Erythroblast (primary cell): ENCODE measurements around the gene MT1E.

Experiments used
- GATA1 ChIP-seq: IDR thresholded peaks from 2 replicates; pipeline ENCODE4 v1.6.1; 2011; ENCODE audit warnings: low read depth, mild to moderate bottlenecking, control low read depth, low read length, moderate library complexity
- POLR2A ChIP-seq: IDR thresholded peaks from 2 replicates; pipeline ENCODE4 v1.6.1; 2011; ENCODE audit warnings: mild to moderate bottlenecking, low read length

DNA sequence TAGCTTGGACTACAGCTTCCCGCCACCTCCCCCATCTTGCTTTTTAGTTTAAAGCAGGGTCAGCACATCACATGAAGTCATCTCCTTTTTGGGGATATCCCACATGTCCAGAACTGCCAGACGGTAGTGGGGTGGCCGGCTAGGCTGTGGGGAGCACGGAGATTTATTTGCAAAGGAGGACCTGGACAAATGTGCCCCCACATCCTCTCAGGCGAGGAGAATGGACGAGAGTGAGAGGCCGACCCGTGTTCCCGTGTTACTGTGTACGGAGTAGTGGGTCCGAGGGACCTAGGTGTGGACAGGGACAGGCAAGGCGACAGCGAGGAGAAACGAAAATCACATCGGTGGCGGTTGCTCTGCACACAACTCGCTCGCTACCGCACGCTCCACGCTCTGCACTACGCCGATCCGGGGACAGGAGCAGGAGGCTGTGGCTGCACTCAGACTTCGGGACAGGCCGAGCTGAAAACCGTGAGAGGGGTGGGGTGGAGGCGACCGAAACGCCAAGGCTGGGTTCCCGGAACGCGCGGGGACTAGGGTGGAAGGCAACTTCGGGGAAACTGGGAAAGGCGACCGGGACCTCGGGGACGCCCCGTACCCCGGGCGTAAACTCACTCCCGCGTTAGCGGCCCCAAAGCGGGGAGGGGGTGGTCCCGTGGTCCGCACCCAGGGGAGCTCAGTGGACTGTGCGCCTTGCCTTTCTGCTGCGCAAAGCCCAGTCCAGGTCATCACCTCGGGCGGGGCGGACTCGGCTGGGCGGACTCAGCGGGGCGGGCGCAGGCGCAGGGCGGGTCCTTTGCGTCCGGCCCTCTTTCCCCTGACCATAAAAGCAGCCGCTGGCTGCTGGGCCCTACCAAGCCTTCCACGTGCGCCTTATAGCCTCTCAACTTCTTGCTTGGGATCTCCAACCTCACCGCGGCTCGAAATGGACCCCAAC is 12.5 kb downstream of the MT1E start, which contains the start of gene MT1A:
- TF ChIP-seq POLR2A = no peak
- no peak for TF ChIP-seq GATA1
